ENCODE data around the gene DCTPP1. TPM values are rescaled to one million over a fixed set of nuclear protein-coding genes. Genes with fewer than 3 reads are reported as not detected.

The DCTPP1 gene
- total RNA-seq, 1 experiment from 2014 or later, result 120 TPM

DNA sequence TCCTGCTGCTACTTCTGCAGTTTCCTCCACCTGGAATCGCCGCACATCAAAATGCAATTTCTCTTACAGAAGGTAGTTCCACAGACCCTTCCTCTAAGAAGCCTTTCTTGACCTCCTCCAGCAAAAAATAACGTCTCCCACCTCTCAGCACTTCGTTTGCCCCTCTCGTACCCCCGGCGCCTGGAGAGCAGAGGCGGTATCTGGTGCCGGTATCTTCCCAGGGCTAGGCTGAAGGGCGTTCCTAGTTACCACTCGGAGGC is 482 bp downstream of the DCTPP1 start:
- H3K36me3 Mint-ChIP-seq (ENCODE audit: insufficient read depth, unreplicated experiment), result peaks cover 30% of the 10 kb centered on the region
- no peak overlapping the region for H3K27ac Mint-ChIP-seq (ENCODE audit: unreplicated experiment)
- TF ChIP-seq, protein P1, sequence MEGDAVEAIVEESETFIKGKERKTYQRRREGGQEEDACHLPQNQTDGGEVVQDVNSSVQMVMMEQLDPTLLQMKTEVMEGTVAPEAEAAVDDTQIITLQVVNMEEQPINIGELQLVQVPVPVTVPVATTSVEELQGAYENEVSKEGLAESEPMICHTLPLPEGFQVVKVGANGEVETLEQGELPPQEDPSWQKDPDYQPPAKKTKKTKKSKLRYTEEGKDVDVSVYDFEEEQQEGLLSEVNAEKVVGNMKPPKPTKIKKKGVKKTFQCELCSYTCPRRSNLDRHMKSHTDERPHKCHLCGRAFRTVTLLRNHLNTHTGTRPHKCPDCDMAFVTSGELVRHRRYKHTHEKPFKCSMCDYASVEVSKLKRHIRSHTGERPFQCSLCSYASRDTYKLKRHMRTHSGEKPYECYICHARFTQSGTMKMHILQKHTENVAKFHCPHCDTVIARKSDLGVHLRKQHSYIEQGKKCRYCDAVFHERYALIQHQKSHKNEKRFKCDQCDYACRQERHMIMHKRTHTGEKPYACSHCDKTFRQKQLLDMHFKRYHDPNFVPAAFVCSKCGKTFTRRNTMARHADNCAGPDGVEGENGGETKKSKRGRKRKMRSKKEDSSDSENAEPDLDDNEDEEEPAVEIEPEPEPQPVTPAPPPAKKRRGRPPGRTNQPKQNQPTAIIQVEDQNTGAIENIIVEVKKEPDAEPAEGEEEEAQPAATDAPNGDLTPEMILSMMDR (IDR thresholded peaks at IDR 0.05; ENCODE audit: unreplicated experiment), result no peak
- intact Hi-C loops (cut with micrococcal nuclease; ENCODE audit: unreplicated experiment), result no loop called here
- H3K4me3 Mint-ChIP-seq (ENCODE audit: low read depth, unreplicated experiment), result no peak overlapping the region
- CTCF ChIA-PET, result interaction anchor here (0.6 to 2.4 kb wide), 31 partner anchors 11 to 410 kb away, joined by 3 to 33 read pairs (median 6); partner anchors contain the start of genes ALDOA, FBRS, PRR14 and TBC1D10B
- no peak for DNase-seq
- BruUV-seq (replicated peaks), result TSS peak; percentile 56
- no peaks in the 10 kb centered on the region for H3K9me3 Mint-ChIP-seq (ENCODE audit: low read depth, unreplicated experiment)
- H3K4me1 Mint-ChIP-seq (ENCODE audit: low read depth, unreplicated experiment), result peaks cover 17% of the 10 kb centered on the region
- no peaks in the 10 kb centered on the region for H3K27me3 Mint-ChIP-seq (ENCODE audit: unreplicated experiment)

DNA sequence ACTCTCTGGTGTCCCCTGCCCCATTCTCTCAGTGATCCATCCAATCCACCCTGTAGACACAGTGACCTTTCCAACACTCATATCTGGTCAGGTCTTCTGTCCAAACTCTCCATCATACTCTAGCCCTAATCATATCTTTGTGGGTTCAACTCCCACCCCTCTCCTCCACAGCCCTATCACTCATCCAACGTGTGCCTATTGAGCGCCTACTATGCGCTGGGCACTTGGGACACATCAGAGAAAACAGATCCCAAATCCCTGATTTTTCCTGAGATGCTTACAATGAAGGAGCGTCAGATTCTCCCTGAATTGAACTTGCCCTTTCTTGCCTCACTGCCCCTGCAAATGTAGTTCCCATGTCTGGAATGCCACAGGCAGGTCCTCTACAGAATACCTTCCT is 1.8 kb downstream of the DCTPP1 start:
- no peak for DNase-seq
- TF ChIP-seq, protein P1 (IDR thresholded peaks at IDR 0.05; ENCODE audit: unreplicated experiment), result no peak
- BruUV-seq (replicated peaks), result no TSS peak
- Mint-ChIP-seq H3K9me3 (ENCODE audit: low read depth, unreplicated experiment) (no peaks in the 10 kb centered on the region), H3K4me1 (ENCODE audit: low read depth, unreplicated experiment) (peaks cover 17% of the 10 kb centered on the region), H3K27ac (ENCODE audit: unreplicated experiment) (peak overlapping the region; percentile 27), H3K4me3 (ENCODE audit: low read depth, unreplicated experiment) (no peak overlapping the region), H3K36me3 (ENCODE audit: insufficient read depth, unreplicated experiment) (peaks cover 30% of the 10 kb centered on the region), H3K27me3 (ENCODE audit: unreplicated experiment) (no peaks in the 10 kb centered on the region)
- CTCF ChIA-PET, result no interaction called here
- intact Hi-C loops (cut with micrococcal nuclease; ENCODE audit: unreplicated experiment), result no loop called here

DNA sequence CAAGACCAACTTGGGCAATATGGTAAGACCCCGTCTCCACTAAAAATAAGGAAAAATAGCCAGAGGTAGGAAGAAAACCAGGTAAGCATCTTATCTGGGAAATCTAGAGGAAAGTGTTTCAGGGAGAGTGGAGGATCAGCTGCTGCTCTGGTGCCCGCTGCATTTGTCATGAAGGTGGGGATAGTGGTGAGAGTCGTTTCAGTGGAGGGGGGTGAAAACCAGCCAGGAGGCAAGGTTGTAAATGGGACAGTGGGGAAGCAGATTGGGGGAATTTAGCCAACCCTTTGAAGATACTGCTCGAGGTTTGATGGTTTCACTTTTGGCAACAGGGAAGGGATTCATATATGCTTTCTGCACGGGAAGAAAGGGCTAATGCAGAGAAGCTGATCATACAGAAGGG is 8.8 kb downstream of the DCTPP1 start:
- no peak for DNase-seq
- no TSS peak for BruUV-seq (replicated peaks)
- Mint-ChIP-seq H3K4me1 (ENCODE audit: low read depth, unreplicated experiment) (peaks cover 18% of the 10 kb centered on the region), H3K27me3 (ENCODE audit: unreplicated experiment) (no peaks in the 10 kb centered on the region), H3K27ac (ENCODE audit: unreplicated experiment) (no peak overlapping the region), H3K9me3 (ENCODE audit: low read depth, unreplicated experiment) (no peaks in the 10 kb centered on the region), H3K36me3 (ENCODE audit: insufficient read depth, unreplicated experiment) (peaks cover 62% of the 10 kb centered on the region), H3K4me3 (ENCODE audit: low read depth, unreplicated experiment) (no peak overlapping the region)
- CTCF ChIA-PET, result no interaction called here
- TF ChIP-seq, protein P1 (IDR thresholded peaks at IDR 0.05; ENCODE audit: unreplicated experiment), result no peak
- intact Hi-C loops (cut with micrococcal nuclease; ENCODE audit: unreplicated experiment), result no loop called here

DNA sequence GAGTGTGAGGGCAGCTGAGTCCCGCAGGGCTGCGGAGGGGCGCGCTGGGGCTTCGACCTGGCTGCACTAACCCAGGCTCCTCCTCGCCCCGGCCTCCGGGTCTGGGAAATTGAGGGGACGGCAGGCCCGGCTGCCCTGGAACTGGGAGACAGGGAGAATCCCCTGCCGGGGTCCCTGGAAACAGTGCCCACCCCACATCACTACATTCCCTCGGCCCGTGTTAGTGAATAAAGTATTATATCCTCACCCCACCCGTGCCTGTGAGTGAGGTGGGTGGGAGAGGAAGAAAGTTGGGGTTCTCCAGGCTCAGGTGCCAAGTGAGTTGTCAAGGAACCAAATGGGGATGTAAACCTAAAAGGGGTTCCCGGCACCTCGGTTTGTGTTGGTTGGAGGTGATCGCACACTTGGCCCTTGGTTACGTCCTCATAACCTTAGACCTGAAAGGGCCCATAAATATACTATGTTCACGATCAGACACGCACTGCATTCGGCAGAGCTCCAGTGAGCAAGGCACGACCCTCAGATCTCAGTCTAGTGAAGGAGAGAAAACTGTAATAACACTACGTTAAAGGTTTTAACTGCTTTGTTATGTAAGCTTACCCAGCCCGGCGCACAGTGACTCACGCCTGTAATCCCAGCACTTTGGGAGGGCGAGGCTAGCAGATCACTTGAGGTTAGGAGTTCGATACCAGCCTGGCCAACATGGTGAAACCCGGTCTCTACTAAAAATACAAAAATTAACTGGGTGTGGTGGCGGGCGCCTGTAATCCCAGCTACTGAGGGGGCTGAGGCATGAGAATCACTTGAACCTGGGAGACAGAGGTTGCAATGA is 11.3 kb downstream of the DCTPP1 start:
- intact Hi-C loops (cut with micrococcal nuclease; ENCODE audit: unreplicated experiment), result no loop called here
- Mint-ChIP-seq H3K9me3 (ENCODE audit: low read depth, unreplicated experiment) (no peaks in the 10 kb centered on the region), H3K36me3 (ENCODE audit: insufficient read depth, unreplicated experiment) (peaks cover 61% of the 10 kb centered on the region), H3K27ac (ENCODE audit: unreplicated experiment) (peak overlapping the region; percentile 14), H3K4me1 (ENCODE audit: low read depth, unreplicated experiment) (peaks cover 20% of the 10 kb centered on the region), H3K27me3 (ENCODE audit: unreplicated experiment) (no peaks in the 10 kb centered on the region), H3K4me3 (ENCODE audit: low read depth, unreplicated experiment) (peak overlapping the region; percentile 64)
- CTCF ChIA-PET, result interaction anchor here (0.5 to 2.6 kb wide), 11 partner anchors 9 to 354 kb away, joined by 3 to 33 read pairs (median 6); partner anchors contain the start of genes DCTPP1 and ZNF771
- TF ChIP-seq, protein P1 (IDR thresholded peaks at IDR 0.05; ENCODE audit: unreplicated experiment), result no peak
- BruUV-seq (replicated peaks), result no TSS peak
- DNase-seq, result no peak

All from Calu3 (cell line).